IMR-90 (cell line): ENCODE results near the gene LNX1. TPM values are rescaled to one million over a fixed set of nuclear protein-coding genes. Genes with fewer than 3 reads are reported as not detected.

Experiments used
- ATAC-seq: fragments of 200-7000 bp; cut with Tn5 transposase; 2 replicates; pipeline ENCODE4 v1.9.1; 2020; ENCODE audit warnings: low read depth, mild to moderate bottlenecking, moderate library complexity
- BruUV-seq: library from RNA; stranded (reverse); fragments of 400-500 nt; replicated peaks from 2 replicates; lab custom pipeline; 2021; lab: Mats Ljungman, UMichigan
- CTCF ChIA-PET: fragments of 300-600 bp; formaldehyde crosslinking; extraction: SDS; loops from one replicate; lab custom pipeline; 2021; ENCODE audit warnings: antibody characterized with exemption; lab: Yijun Ruan, JAX
- POLR2A ChIA-PET: fragments of 300-600 bp; sonication (Branson Sonifier 250); formaldehyde crosslinking; loops from one replicate; lab custom pipeline; 2022; ENCODE audit warnings: antibody characterized with exemption; ENCODE audit not compliant: unreplicated experiment; lab: Charles Lee
- DNase-seq: peaks from one replicate; pipeline ENCODE4 v3.0.0; 2013
- H2AFZ ChIP-seq: replicated peaks from 2 replicates; pipeline ENCODE3; 2013; ENCODE audit warnings: low read length, mild to moderate bottlenecking; ENCODE audit not compliant: poor library complexity
- H2AK5ac ChIP-seq: 2 replicates; pipeline ENCODE4 v1.6.1; 2013; ENCODE audit warnings: low read depth, low read length, inconsistent platforms
- H2AK9ac ChIP-seq: replicated peaks from 2 replicates; pipeline ENCODE3; 2013; ENCODE audit warnings: mild to moderate bottlenecking, low read depth, low read length, moderate library complexity; ENCODE audit not compliant: poor library complexity
- H2BK120ac ChIP-seq: 2 replicates; pipeline ENCODE4 v1.6.1; 2013; ENCODE audit warnings: low read depth, low read length, inconsistent platforms
- H2BK15ac ChIP-seq: 3 replicates; pipeline ENCODE4 v1.6.1; 2013; ENCODE audit warnings: low read depth, low read length, inconsistent platforms
- H2BK20ac ChIP-seq: 2 replicates; pipeline ENCODE4 v1.6.1; 2013; ENCODE audit warnings: low read depth, mild to moderate bottlenecking, inconsistent platforms, low read length, moderate library complexity
- H2BK5ac ChIP-seq: 2 replicates; pipeline ENCODE4 v1.6.1; 2013; ENCODE audit warnings: mild to moderate bottlenecking, low read depth, low read length, inconsistent platforms; ENCODE audit not compliant: poor library complexity, severe bottlenecking
- H3K14ac ChIP-seq: replicated peaks from 2 replicates; pipeline ENCODE4 v1.6.1; 2013; ENCODE audit warnings: low read depth, low read length, inconsistent platforms
- H3K18ac ChIP-seq: 2 replicates; pipeline ENCODE4 v1.6.1; 2013; ENCODE audit warnings: low read depth, low read length, control low read depth
- H3K23ac ChIP-seq: 2 replicates; pipeline ENCODE4 v1.6.1; 2013; ENCODE audit warnings: low read depth, low read length, inconsistent platforms
- H3K27ac ChIP-seq: 2 replicates; pipeline ENCODE4 v1.5.1; 2013; ENCODE audit warnings: mild to moderate bottlenecking, control low read depth, low read length; ENCODE audit not compliant: insufficient read depth
- H3K27me3 ChIP-seq: 2 replicates; pipeline ENCODE4 v1.6.1; 2013; ENCODE audit warnings: low read length; ENCODE audit not compliant: control insufficient read depth, insufficient read depth
- H3K36me3 ChIP-seq: 2 replicates; pipeline ENCODE4 v1.6.1; 2013; ENCODE audit warnings: low read length, mixed read lengths; ENCODE audit not compliant: control insufficient read depth, insufficient read depth
- H3K4ac ChIP-seq: 2 replicates; pipeline ENCODE4 v1.6.1; 2013; ENCODE audit warnings: low read depth, low read length, inconsistent platforms
- H3K4me1 ChIP-seq: 2 replicates; pipeline ENCODE4 v1.6.1; 2013; ENCODE audit warnings: low read length, mixed read lengths; ENCODE audit not compliant: control insufficient read depth, insufficient read depth
- H3K4me2 ChIP-seq: 2 replicates; pipeline ENCODE4 v1.6.1; 2013; ENCODE audit warnings: low read depth, mild to moderate bottlenecking, control low read depth, low read length, moderate library complexity
- H3K4me3 ChIP-seq: 2 replicates; pipeline ENCODE4 v1.5.1; 2013; ENCODE audit warnings: low read depth, mild to moderate bottlenecking, control low read depth, low read length, moderate library complexity; ENCODE audit not compliant: insufficient read depth
- H3K56ac ChIP-seq: 2 replicates; pipeline ENCODE4 v1.6.1; 2013; ENCODE audit warnings: low read length, inconsistent platforms; ENCODE audit not compliant: insufficient read depth; ENCODE audit errors: extremely low read depth
- H3K79me1 ChIP-seq, 2 experiments: 2 replicates each; pipeline ENCODE4 v1.6.1; 2013; ENCODE audit warnings: low read length in 2 of 2, inconsistent platforms in 1 of 2, low read depth in 1 of 2
- H3K9ac ChIP-seq: 2 replicates; pipeline ENCODE4 v1.6.1; 2013; ENCODE audit warnings: low read depth, low read length, control low read depth
- H3K9me1 ChIP-seq: 2 replicates; pipeline ENCODE4 v1.6.1; 2013; ENCODE audit warnings: low read length, inconsistent platforms; ENCODE audit not compliant: insufficient read depth
- H3K9me3 ChIP-seq: 2 replicates; pipeline ENCODE4 v1.6.1; 2013; ENCODE audit warnings: low read length; ENCODE audit not compliant: control insufficient read depth, insufficient read depth
- H4K20me1 ChIP-seq: 2 replicates; pipeline ENCODE4 v1.6.1; 2013; ENCODE audit warnings: low read length, inconsistent platforms; ENCODE audit not compliant: insufficient read depth
- H4K5ac ChIP-seq: 2 replicates; pipeline ENCODE4 v1.6.1; 2013; ENCODE audit warnings: mild to moderate bottlenecking, low read depth, low read length, control low read depth
- H4K8ac ChIP-seq, 2 experiments: 2 replicates each; pipeline ENCODE4 v1.6.1; 2013; ENCODE audit warnings: low read depth in 2 of 2, low read length in 2 of 2, control low read depth in 1 of 2, inconsistent platforms in 1 of 2
- H4K91ac ChIP-seq: 2 replicates; pipeline ENCODE4 v1.6.1; 2013; ENCODE audit warnings: low read depth, low read length, inconsistent platforms; ENCODE audit not compliant: insufficient read depth
- BHLHE40 ChIP-seq: fragments of 150-350 bp; IDR thresholded peaks from 2 replicates; pipeline ENCODE4 v1.6.1; 2016; ENCODE audit warnings: mild to moderate bottlenecking, low read depth, low read length
- CEBPB ChIP-seq: IDR thresholded peaks from 2 replicates; pipeline ENCODE4 v1.6.1; 2012; ENCODE audit warnings: low read depth, low read length, improper control_type of control experiment
- CHD1 ChIP-seq: IDR thresholded peaks from 2 replicates; pipeline ENCODE4 v1.6.1; 2012; ENCODE audit warnings: low read depth, low read length, improper control_type of control experiment
- FOS ChIP-seq: fragments of 150-350 bp; IDR thresholded peaks from 2 replicates; pipeline ENCODE4 v1.6.1; 2016; ENCODE audit warnings: low read depth, low read length
- MAFK ChIP-seq: IDR thresholded peaks from 2 replicates; pipeline ENCODE4 v1.6.1; 2012; ENCODE audit warnings: low read depth, low read length, improper control_type of control experiment
- MAZ ChIP-seq: IDR thresholded peaks from 2 replicates; pipeline ENCODE4 v1.6.1; 2012; ENCODE audit warnings: low read depth, mild to moderate bottlenecking, low read length, improper control_type of control experiment, moderate library complexity, borderline replicate concordance
- MXI1 ChIP-seq: IDR thresholded peaks from 2 replicates; pipeline ENCODE4 v1.6.1; 2012; ENCODE audit warnings: low read depth, mild to moderate bottlenecking, low read length, moderate library complexity, borderline replicate concordance
- NFE2L2 ChIP-seq: fragments of 150-350 bp; IDR thresholded peaks from 2 replicates; pipeline ENCODE4 v1.6.1; 2016; ENCODE audit warnings: low read depth, mild to moderate bottlenecking, low read length
- POLR2A ChIP-seq: IDR thresholded peaks from 2 replicates; pipeline ENCODE4 v1.6.1; 2012; ENCODE audit warnings: mild to moderate bottlenecking, low read depth, low read length
- RAD21 ChIP-seq: IDR thresholded peaks from 2 replicates; pipeline ENCODE4 v1.6.1; 2012; ENCODE audit warnings: low read length, improper control_type of control experiment
- RCOR1 ChIP-seq: IDR thresholded peaks from 2 replicates; pipeline ENCODE4 v1.6.1; 2012; ENCODE audit warnings: mild to moderate bottlenecking, low read length, improper control_type of control experiment; ENCODE audit not compliant: insufficient replicate concordance
- RFX5 ChIP-seq: IDR thresholded peaks from 2 replicates; pipeline ENCODE4 v1.8.0; 2012; ENCODE audit warnings: low read depth, mild to moderate bottlenecking, low read length, moderate library complexity
- SMC3 ChIP-seq: fragments of 150-350 bp; IDR thresholded peaks from 2 replicates; pipeline ENCODE4 v1.6.1; 2016; ENCODE audit warnings: low read depth, mild to moderate bottlenecking, antibody characterized with exemption, low read length, moderate library complexity
- WGBS, 2 experiments: methylation state at CpG; one replicate each; pipeline versions ENCODE4 v1.1.5 to v1.1.7; 2013; ENCODE audit warnings: missing lambda C conversion rate in 2 of 2; ENCODE audit not compliant: insufficient read length in 1 of 2; ENCODE audit errors: extremely low coverage in 2 of 2; 5-methylcytosine and 5-hydroxymethylcytosine counted together
- dilution Hi-C: fragments of 300-500 bp; cut with HindIII; formaldehyde crosslinking; loops from one replicate; pipeline ENCODE4 v1.14.3; 2018; ENCODE audit warnings: low sequenced_read_pairs; ENCODE audit not compliant: unreplicated experiment
- in situ Hi-C: fragments of 300-500 bp; cut with MboI; formaldehyde crosslinking; loops from 3 replicates; pipeline ENCODE4 v1.14.3; 2019; ENCODE audit warnings: low sequenced_read_pairs, inconsistent platforms, mixed read lengths
- intact Hi-C: fragments of 100-400 bp; cut with micrococcal nuclease; formaldehyde crosslinking; loops from 2 replicates; pipeline ENCODE4 v1.10.0; 2022
- polyA plus RNA-seq, 3 experiments: library from polyadenylated mRNA; depleted of rRNA; stranded (reverse); fragments of >200 nt; gene quantifications; 2 replicates each; pipeline ENCODE4 v1.2.3, GENCODE V29; 2012; ENCODE audit warnings: low replicate concordance in 1 of 3
- total RNA-seq: library from RNA; depleted of rRNA; stranded (reverse); fragments of >200 nt; gene quantifications from 2 replicates; pipeline ENCODE4 v1.2.3, GENCODE V29; 2012
- TF ChIP-seq, protein P1 (sequence below): fragments of 150-350 bp; IDR thresholded peaks from 2 replicates; pipeline ENCODE4 v1.6.1; 2016; ENCODE audit warnings: low read depth, mild to moderate bottlenecking, low read length, moderate library complexity, borderline replicate concordance
- TF ChIP-seq, protein P2 (sequence below): fragments of 150-350 bp; IDR thresholded peaks from 2 replicates; pipeline ENCODE4 v1.6.1; 2017; ENCODE audit warnings: mild to moderate bottlenecking, antibody characterized with exemption, low read length, low read depth
- TF ChIP-seq, protein P3 (sequence below): conservative IDR thresholded peaks from 2 replicates; pipeline ENCODE4 v1.5.1; 2012; ENCODE audit warnings: mild to moderate bottlenecking, low read depth, low read length, improper control_type of control experiment

LNX1 gene
- total and polyA plus RNA-seq, 2 of the 4 experiments (the other 2 are of a cell fraction) = 0.15 to 0.36 TPM

DNA sequence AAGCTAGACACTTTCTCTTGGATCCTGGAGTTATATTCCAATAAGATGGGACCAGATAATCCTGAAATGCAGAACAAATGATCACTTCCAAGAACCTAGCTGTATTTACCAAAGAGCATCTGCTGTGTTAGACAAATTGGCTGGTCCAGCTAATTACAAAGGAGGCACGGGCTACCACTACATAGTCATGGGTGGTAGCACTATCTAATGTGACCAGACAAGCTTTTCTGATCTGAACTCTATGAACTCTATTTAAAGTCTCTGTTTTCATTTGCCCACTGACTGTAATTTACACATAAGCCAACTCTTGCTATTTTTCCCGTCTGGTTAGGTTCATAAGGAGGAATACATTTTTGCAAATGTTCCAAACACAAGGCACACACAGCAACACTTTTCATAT is 34.6 kb downstream of the LNX1 start:
- WGBS, 2 experiments = no CpG with 5 or more reads among the region's 2 CpGs
- Histone ChIP-seq H3K18ac (no peak overlapping the region), H2AK9ac (no peak overlapping the region), H3K36me3 (no peaks in the 10 kb centered on the region), H3K27ac (no peak overlapping the region), H2AFZ (no peak overlapping the region), H3K14ac (no peak overlapping the region), H3K9me3 (no peaks in the 10 kb centered on the region), H3K23ac (no peak overlapping the region), H2BK15ac (no peak overlapping the region), H4K20me1 (no peaks in the 10 kb centered on the region), H4K5ac (no peak overlapping the region), H3K27me3 (no peaks in the 10 kb centered on the region), H3K9ac (no peak overlapping the region), H3K79me1 (no peaks in the 10 kb centered on the region; a peak in 1 of 4 replicates), H3K4me2 (no peak overlapping the region), H4K8ac (no peak overlapping the region), H2AK5ac (no peak overlapping the region), H4K91ac (no peak overlapping the region), H3K9me1 (peaks cover 3% of the 10 kb centered on the region), H2BK20ac (no peak overlapping the region), H2BK120ac (no peak overlapping the region), H3K56ac (no peak overlapping the region), H3K4me3 (no peak overlapping the region), H2BK5ac (no peak overlapping the region), H3K4me1 (peaks cover 13% of the 10 kb centered on the region), H3K4ac (no peak overlapping the region)
- intact Hi-C loops (loop anchor here (5.0 kb wide), 1 partner anchor 49 kb away; no protein-coding TSS in a partner anchor), in situ Hi-C loops (no loop called here), dilution Hi-C loops (no loop called here)
- ATAC-seq (no peak), DNase-seq (no peak)
- CTCF ChIA-PET = interaction anchor here (1.8 kb wide), 1 partner anchor 11 kb away, joined by 4 read pairs; no protein-coding TSS in a partner anchor
- TF ChIP-seq FOS (no peak), RCOR1 (no peak), MAZ (no peak), SMC3 (no peak), MXI1 (no peak), CEBPB (no peak), NFE2L2 (no peak), RAD21 (no peak), CHD1 (no peak), BHLHE40 (no peak), POLR2A (no peak), RFX5 (no peak), MAFK (no peak)
- TF ChIP-seq, protein P1, sequence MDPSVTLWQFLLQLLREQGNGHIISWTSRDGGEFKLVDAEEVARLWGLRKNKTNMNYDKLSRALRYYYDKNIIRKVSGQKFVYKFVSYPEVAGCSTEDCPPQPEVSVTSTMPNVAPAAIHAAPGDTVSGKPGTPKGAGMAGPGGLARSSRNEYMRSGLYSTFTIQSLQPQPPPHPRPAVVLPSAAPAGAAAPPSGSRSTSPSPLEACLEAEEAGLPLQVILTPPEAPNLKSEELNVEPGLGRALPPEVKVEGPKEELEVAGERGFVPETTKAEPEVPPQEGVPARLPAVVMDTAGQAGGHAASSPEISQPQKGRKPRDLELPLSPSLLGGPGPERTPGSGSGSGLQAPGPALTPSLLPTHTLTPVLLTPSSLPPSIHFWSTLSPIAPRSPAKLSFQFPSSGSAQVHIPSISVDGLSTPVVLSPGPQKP = no peak
- TF ChIP-seq, protein P2, sequence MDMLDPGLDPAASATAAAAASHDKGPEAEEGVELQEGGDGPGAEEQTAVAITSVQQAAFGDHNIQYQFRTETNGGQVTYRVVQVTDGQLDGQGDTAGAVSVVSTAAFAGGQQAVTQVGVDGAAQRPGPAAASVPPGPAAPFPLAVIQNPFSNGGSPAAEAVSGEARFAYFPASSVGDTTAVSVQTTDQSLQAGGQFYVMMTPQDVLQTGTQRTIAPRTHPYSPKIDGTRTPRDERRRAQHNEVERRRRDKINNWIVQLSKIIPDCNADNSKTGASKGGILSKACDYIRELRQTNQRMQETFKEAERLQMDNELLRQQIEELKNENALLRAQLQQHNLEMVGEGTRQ = no peak
- TF ChIP-seq, protein P3, sequence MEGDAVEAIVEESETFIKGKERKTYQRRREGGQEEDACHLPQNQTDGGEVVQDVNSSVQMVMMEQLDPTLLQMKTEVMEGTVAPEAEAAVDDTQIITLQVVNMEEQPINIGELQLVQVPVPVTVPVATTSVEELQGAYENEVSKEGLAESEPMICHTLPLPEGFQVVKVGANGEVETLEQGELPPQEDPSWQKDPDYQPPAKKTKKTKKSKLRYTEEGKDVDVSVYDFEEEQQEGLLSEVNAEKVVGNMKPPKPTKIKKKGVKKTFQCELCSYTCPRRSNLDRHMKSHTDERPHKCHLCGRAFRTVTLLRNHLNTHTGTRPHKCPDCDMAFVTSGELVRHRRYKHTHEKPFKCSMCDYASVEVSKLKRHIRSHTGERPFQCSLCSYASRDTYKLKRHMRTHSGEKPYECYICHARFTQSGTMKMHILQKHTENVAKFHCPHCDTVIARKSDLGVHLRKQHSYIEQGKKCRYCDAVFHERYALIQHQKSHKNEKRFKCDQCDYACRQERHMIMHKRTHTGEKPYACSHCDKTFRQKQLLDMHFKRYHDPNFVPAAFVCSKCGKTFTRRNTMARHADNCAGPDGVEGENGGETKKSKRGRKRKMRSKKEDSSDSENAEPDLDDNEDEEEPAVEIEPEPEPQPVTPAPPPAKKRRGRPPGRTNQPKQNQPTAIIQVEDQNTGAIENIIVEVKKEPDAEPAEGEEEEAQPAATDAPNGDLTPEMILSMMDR = no peak
- POLR2A ChIA-PET = no interaction called here
- no TSS peak for BruUV-seq
